NCI-H2029 (cell line): ENCODE measurements around the gene ACBD6.
"Not testable (repeated sequence)": the region's sequence is repeated elsewhere in the genome, so short reads cannot be mapped to it uniquely, and the experiment has no call there.

Experiments used
- DNase-seq: peaks from one replicate; lab custom pipeline; 2025; lab: John Stamatoyannopoulos, UW

The ACBD6 gene, protein sequence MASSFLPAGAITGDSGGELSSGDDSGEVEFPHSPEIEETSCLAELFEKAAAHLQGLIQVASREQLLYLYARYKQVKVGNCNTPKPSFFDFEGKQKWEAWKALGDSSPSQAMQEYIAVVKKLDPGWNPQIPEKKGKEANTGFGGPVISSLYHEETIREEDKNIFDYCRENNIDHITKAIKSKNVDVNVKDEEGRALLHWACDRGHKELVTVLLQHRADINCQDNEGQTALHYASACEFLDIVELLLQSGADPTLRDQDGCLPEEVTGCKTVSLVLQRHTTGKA

DNA sequence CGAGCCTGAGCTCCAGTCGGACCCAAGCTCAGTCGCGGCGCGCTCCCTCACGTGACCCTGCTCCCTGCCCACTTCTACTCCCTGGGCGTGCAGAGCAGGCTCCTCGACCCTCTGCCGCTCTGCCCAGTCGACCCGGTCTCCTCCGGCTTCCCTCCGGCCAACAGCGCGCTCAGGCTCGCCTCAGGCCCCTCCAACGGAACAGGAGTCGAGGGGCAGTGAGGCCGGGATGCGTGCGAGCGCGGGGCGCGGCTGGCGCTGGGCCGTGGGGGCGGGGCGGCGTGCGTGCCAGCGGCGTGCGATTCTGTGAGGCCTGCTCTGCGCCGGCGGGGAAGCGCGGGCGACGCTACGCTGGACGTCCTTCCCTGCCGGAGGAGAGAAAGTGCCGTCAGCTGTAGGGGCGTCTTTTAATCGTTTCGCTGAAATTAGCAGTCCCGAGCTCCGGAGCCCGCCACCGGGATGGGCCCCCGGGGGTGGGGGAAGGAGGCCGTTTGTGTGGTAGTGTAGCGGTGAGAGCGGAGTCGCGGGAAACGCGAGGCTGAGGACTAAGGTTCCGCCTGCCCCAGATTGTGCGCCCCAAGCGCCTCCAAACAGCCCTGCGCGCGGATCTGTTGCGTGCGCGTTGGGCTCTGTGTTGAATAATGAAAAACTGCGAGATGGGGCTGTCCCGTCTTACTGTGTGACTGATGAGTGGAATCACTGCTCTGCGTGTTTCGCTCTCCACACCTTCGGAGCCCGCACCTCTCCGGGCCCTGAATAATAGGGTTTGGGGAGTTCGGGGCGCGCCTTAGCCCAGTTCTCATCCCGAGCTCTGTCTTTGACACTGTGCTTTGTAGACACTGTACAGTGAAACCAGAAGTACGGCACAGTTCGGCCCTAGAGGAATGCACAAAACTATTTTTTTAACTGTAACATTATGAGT, at the start of gene ACBD6:
Gene ACBD6, minus strand, starts transcription at position 217 of the 919 bp plus-strand sequence. CDS start 311 bp downstream, outside the sequence.
- peak; percentile 62 for DNase-seq

GRCh38 chr1:180551997-180552396, 49.6 kb upstream of the ACBD6 start:
- no peak for DNase-seq

DNA sequence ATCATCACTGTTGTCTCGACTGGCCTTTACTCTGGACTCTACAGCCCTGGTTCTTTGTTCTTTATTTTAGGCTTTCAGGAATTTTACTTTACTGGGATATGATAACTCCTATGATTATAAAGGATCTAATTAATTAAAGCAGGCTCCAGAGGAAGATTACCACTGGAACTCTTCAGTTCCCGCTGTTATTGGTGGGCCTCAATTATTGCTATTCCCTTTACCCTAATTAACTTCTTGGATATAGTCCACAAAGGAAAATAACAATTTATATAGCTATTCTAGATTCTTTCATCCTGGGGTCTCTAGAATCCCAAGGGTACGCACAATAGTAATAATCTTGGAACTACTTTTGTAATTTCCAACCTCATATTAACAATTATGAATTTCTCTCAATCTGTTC, 47.9 kb upstream of the ACBD6 start:
- DNase-seq: no peak

GRCh38 chr1:180549770-180550169, 47.4 kb upstream of the ACBD6 start:
- DNase-seq: not testable (repeated sequence)

DNA sequence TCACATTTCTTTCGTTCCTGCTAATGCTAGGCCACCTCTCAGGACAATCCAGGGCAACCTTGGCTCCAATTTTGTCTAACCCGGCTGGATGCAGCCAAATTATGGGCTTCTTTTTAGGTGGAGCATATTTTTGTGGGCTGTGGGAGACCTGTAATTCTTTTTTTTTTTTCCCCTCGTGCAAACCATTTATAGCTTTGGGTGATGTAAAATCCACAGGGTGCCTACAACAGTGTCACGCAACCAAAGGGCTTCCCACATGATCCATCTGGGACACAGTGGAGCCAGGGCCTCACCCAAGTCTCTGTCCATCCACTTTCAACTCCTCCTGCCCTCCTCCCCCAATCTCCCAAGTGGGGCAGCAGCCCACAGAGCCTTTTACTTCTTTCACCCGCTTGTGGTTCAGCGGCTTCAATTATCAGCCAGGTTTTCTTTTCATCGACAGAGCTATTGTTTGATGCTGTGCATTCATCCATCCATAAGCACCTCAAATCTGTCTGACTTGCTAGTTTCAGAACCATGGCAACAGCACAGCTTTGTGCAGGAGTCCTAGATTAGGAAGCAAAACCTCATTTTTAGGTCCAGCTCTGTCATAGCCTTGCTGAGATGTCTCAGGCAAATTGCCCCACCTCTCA, 46.4 kb upstream of the ACBD6 start:
- peak; percentile 27 for DNase-seq

DNA sequence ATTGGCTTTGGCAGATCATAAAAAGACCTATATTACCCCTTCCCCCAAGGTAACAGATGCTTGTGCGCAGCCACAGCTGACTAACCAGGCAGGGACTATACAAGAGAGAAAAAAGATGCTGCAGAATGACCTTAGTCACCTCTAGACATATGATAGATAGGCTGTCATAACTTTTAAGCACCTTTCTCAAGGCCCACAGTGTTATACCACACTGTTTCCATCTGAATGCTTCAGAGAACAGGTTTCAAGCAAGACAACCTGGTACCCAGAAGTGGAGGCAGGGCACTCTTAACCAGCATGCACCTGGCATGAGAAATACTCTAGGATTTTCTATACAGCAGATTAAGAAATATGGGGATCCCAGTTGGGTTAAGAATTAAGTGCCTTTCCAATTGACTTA, 43.6 kb upstream of the ACBD6 start:
- no peak for DNase-seq

GRCh38 chr1:180544050-180544449, 41.7 kb upstream of the ACBD6 start:
- no peak for DNase-seq

DNA sequence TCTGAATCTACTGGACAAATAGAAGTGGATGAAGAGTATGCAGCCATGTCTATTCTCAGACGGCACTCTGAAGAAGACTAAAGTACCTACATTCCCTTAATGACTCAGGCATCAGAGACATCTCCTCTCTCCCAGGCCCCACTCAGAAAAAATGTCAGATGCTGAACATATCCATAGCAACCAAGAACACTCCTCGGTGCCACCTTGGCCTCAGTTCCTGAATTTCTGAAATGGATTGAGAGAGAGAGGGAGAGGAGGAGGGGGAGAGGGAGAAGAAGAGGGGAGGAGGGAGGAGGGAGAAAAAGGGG, 40.4 kb upstream of the ACBD6 start:
- no peak for DNase-seq

DNA sequence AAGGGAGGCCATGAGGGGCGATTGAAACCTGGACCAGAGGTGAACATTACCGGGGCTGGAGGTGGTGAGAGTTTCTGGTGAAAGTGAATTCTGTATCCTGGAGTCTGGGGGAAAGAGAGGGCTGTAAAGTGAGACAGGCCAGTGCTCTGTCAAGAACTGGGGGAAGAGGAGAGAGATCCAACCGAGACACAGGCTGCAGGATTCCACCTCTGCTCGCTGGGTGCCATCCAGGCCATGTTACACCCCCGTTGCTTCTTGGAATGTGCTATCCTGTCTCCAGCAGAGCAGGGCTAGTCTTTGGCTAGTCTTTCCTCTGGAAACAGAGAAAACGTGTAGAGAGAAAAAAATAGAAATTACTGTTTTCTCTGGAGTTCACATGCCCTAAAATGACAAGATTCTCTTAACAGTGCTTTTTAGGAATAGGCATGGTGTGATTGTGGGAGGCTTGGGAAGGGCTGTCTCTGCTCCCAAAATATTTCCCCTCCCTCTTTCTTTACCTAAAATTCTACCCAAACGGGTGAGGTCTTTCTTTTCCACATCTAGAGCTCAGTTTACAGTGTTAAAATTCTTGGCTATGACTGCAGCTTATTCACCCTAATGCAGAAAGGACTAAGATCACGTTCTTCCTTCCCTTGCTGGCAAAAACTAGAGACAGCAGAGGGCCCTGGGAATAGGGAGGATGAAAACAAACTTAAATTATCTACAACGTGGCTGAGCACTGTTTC, 39.9 kb upstream of the ACBD6 start:
- no peak for DNase-seq

- DNase-seq: no peak
Measured at GRCh38 chr1:180540697-180541594, 38.6 kb upstream of the ACBD6 start.

- DNase-seq: no peak
Measured at GRCh38 chr1:180539136-180539535, 36.8 kb upstream of the ACBD6 start.

GRCh38 chr1:180536821-180537372, 34.5 kb upstream of the ACBD6 start:
- no peak for DNase-seq

DNA sequence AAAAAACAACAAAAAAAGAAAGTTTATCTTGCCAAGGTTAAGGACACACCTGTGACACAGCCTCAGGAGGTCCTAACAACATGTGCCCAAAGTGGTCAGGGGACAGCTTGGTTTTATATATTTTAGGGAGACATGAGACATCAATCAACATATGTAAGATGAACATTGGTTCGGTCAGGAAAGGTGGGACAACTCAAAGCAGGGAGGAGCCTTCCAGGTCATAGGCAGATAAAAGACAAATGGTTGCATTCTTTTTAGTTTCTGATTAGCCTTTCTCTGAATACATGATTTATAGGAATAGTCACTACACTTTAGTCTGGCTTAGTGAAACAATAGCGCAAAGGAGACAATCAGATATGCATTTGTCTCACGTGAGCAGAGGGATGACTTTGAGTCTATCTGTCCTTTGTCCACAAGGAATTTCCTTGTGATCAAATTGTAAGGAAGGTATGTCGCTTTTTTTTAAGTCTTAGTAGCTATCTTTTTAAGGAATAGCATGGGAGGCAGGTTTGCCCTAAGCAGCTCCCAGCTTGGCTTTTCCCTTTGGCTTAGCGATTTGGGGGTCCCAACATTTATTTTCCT, 33.1 kb upstream of the ACBD6 start:
- DNase-seq: no peak

- DNase-seq: no peak
Measured at GRCh38 chr1:180534214-180534613, 31.8 kb upstream of the ACBD6 start.

DNA sequence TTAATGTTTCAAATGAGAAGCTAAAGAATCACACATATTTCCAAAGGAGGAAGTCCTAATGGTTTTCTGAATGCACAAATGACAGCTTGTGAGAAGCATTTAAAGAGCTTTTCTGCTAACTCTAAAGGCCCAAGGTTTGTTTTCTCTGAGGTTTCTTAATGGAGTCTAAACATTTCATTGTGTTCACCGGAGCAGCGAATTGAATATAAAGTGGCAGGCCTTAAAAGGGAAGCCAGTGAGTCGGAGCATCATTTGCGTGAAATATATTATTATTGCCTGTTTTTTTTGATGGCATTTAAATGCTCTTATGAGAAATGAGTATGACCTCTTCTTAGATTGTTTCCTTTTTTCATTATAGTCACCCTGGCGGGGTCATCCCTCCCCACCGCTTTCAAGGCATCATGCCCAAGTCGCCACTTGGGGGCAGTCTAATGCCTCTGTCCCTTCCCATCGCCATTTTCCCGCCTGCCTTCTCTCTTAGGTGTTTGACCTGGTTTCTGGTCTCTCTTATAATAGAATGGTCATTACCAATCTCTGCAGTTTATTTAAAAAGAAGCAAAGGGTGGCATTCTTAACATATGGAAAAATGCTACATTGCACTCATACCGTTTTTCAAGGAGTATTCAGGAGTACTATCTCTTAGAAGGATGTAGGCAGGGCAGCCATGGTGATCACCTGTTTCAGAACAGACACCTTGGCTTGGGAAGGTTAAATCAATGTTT, 31.1 kb upstream of the ACBD6 start:
- peak; percentile 48 for DNase-seq

DNA sequence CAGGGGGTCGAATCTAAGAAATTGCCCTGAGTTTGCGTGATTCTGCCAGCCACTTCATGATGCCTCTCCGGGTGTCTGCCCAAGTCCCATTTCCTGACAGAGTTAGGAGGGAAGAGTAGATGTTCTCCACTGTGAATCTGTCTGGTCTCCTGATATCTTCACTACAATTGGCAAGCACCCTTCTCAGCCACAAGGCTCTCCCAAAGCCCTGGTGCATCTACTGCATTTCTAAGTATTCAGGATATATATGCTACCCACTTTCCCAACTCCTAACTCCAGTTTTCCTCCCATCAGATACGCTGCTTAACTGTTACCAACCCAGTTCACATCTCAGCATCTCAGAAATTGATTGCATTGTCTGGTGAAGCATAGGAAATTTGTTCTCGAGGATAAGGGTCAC, 30.5 kb upstream of the ACBD6 start:
- DNase-seq: no peak

DNA sequence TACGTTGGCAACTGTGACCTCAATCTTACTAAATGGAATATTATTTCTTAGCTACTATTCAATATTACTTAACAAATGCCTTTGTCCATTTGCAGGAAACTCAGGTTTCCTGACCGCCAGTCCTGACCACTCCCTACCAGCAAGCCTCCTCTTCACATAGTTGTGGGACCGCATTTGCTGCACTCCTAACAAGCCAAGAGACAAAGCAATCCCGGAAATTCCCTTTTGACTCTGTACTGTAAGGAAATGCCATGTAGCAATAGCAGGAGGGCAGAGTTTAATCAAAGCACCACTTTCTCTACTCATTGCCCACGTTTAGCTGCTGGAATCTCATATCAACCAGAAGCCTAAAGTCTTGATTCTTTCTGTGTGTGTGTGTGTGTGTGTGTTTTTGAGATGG, 28.1 kb upstream of the ACBD6 start:
- no peak for DNase-seq

DNA sequence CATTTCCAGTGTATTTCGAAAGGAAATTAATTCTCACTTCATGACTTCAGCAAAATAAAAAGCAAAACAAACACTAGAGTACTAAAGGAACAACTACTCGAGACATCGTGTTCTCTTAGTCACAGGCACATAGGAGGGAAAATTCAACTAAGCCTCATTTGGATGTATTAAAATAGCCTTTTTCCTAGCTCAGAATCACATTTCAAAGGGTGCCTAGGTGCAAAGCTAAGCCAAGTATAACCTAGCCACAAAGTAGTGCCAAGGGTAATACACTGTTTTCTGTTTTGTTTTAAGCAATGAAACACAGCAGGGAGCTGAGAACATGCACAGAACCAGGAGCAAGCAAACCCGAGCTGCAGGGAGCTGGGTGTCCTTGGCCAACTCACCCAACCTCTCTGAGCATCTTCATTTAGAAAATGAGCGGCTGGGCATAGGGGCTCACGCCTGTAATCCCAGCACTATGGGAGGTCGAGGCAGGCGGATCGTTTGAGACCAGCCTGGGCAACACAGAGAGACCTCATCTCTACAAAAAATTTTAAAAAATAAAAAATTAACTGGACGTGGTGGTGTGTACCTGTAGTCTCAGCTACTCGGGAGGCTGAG, 26.6 kb upstream of the ACBD6 start:
- no peak for DNase-seq

- DNase-seq: no peak
Measured at GRCh38 chr1:180527101-180527669, 24.8 kb upstream of the ACBD6 start.
